SK-N-SH (cell line): ENCODE results near the gene NUDT1. TPM values are rescaled to one million over a fixed set of nuclear protein-coding genes. Genes with fewer than 3 reads are reported as not detected.

Source experiments
- CTCF ChIA-PET: fragments of 300-600, 350-600 bp; formaldehyde crosslinking; extraction: SDS; loops from one replicate; lab custom pipeline; 2021; lab: Yijun Ruan, JAX
- POLR2A ChIA-PET: fragments of 350-600 bp; sonication (Branson Sonifier 250); formaldehyde crosslinking; extraction: SDS; loops from one replicate; lab custom pipeline; 2020; ENCODE audit warnings: antibody characterized with exemption, inconsistent platforms; lab: Yijun Ruan, JAX
- DNase-seq: peaks from one replicate; pipeline ENCODE4 v3.0.0; 2012
- H2AFZ ChIP-seq: fragments of 200-600 bp; sonication (generic); 2 replicates; pipeline ENCODE4 v1.8.1; 2016; ENCODE audit warnings: antibody characterized with exemption, mild to moderate bottlenecking, low read depth
- H3F3A ChIP-seq: fragments of 200-600 bp; sonication (generic); replicated peaks from 2 replicates; pipeline ENCODE3; 2016; ENCODE audit warnings: antibody characterized with exemption, mild to moderate bottlenecking; ENCODE audit not compliant: insufficient read depth
- H3K27ac ChIP-seq, 2 experiments: fragments of 200-500 bp in 1 of 2; fragments of 200-600 bp in 1 of 2; sonication (Bioruptor generic) in 1 of 2; sonication (generic), shearing (Covaris generic) in 1 of 2; 2 replicates each; pipeline versions ENCODE4 v1.5.1 to v1.6.1; 2014 to 2016; ENCODE audit warnings: low read depth in 2 of 2, inconsistent platforms in 1 of 2, low read length in 1 of 2, mild to moderate bottlenecking in 1 of 2, mixed read lengths in 1 of 2
- H3K27me3 ChIP-seq: fragments of 200-600 bp; sonication (generic), shearing (Covaris generic); 2 replicates; pipeline ENCODE4 v1.6.1; 2016; ENCODE audit warnings: mixed run types; ENCODE audit not compliant: insufficient read depth
- H3K36me3 ChIP-seq, 2 experiments: fragments of 200-500 bp in 1 of 2; fragments of 200-600 bp in 1 of 2; sonication (Bioruptor generic) in 1 of 2; sonication (generic) in 1 of 2; replicated peaks in 1 of 2; 2 replicates each; pipeline versions ENCODE3 to v1.5.1; 2014 to 2016; ENCODE audit warnings: low read length in 1 of 2, mild to moderate bottlenecking in 1 of 2; ENCODE audit not compliant: insufficient read depth in 2 of 2, control insufficient read depth in 1 of 2
- H3K4me1 ChIP-seq, 2 experiments: fragments of 200-500 bp in 1 of 2; fragments of 200-600 bp in 1 of 2; sonication (Bioruptor generic) in 1 of 2; sonication (generic), shearing (Covaris generic) in 1 of 2; 2 replicates each; pipeline versions ENCODE4 v1.5.1 to v1.6.1; 2014 to 2016; ENCODE audit warnings: low read depth in 1 of 2, low read length in 1 of 2, mixed run types in 1 of 2; ENCODE audit not compliant: insufficient read depth in 2 of 2, control insufficient read depth in 1 of 2
- H3K4me2 ChIP-seq: fragments of 200-600 bp; sonication (generic), shearing (Covaris generic); 2 replicates; pipeline ENCODE4 v1.6.1; 2017; ENCODE audit warnings: mixed run types
- H3K4me3 ChIP-seq, 2 experiments: fragments of 200-500 bp in 1 of 2; fragments of 200-600 bp in 1 of 2; sonication (Bioruptor generic) in 1 of 2; sonication (generic), shearing (Covaris generic) in 1 of 2; 2 replicates each; pipeline versions ENCODE4 v1.5.1 to v1.8.1; 2014 to 2016; ENCODE audit warnings: low read depth in 2 of 2, inconsistent platforms in 1 of 2, low read length in 1 of 2, mild to moderate bottlenecking in 1 of 2, mixed read lengths in 1 of 2, moderate library complexity in 1 of 2
- H3K79me2 ChIP-seq: fragments of 200-600 bp; sonication (generic); 2 replicates; pipeline ENCODE4 v1.8.1; 2017; ENCODE audit warnings: mild to moderate bottlenecking; ENCODE audit not compliant: insufficient read depth
- H3K9ac ChIP-seq: fragments of 200-600 bp; sonication (generic); 2 replicates; pipeline ENCODE4 v1.6.1; 2017; ENCODE audit warnings: mixed run types
- H3K9me2 ChIP-seq: fragments of 200-600 bp; sonication (generic); 2 replicates; pipeline ENCODE4 v1.6.1; 2017; ENCODE audit warnings: mixed run types
- H3K9me3 ChIP-seq: fragments of 200-600 bp; sonication (generic); 2 replicates; pipeline ENCODE4 v1.6.1; 2017; ENCODE audit warnings: mixed run types, mild to moderate bottlenecking, moderate library complexity
- H4K20me1 ChIP-seq: fragments of 200-600 bp; sonication (generic); 2 replicates; pipeline ENCODE4 v1.6.1; 2017; ENCODE audit warnings: mild to moderate bottlenecking, mixed run types; ENCODE audit not compliant: insufficient read depth
- FOXJ3 ChIP-seq: sonication (generic); formaldehyde crosslinking; IDR thresholded peaks from 2 replicates; pipeline ENCODE4 v1.5.1; 2020; ENCODE audit warnings: mild to moderate bottlenecking, missing genetic modification reagents
- FOXM1 ChIP-seq: IDR thresholded peaks from 2 replicates; pipeline ENCODE4 v1.4.0; 2012; ENCODE audit warnings: low read depth, mild to moderate bottlenecking
- JUND ChIP-seq: IDR thresholded peaks from 2 replicates; pipeline ENCODE4 v1.4.0; 2012
- MEF2A ChIP-seq: IDR thresholded peaks from 2 replicates; pipeline ENCODE4 v1.4.0; 2012; ENCODE audit warnings: low read depth, borderline replicate concordance
- MXI1 ChIP-seq: IDR thresholded peaks from 2 replicates; pipeline ENCODE4 v1.6.1; 2012; ENCODE audit warnings: mild to moderate bottlenecking, low read depth, low read length, improper control_type of control experiment
- NRF1 ChIP-seq: IDR thresholded peaks from 2 replicates; pipeline ENCODE4 v1.6.1; 2012; ENCODE audit warnings: low read depth, mild to moderate bottlenecking, low read length
- POLR2AphosphoS5 ChIP-seq: IDR thresholded peaks from 2 replicates; pipeline ENCODE4 v1.6.1; 2012; ENCODE audit warnings: low read depth, low read length
- RAD21 ChIP-seq: IDR thresholded peaks from 2 replicates; pipeline ENCODE4 v1.6.1; 2012; ENCODE audit warnings: mild to moderate bottlenecking, low read length
- RCOR1 ChIP-seq: fragments of 150-350 bp; IDR thresholded peaks from 2 replicates; pipeline ENCODE4 v1.6.1; 2017; ENCODE audit warnings: antibody characterized with exemption, low read length
- RXRA ChIP-seq: IDR thresholded peaks from 2 replicates; pipeline ENCODE4 v1.4.0; 2012; ENCODE audit warnings: low read depth, mild to moderate bottlenecking, borderline replicate concordance
- SIN3A ChIP-seq: IDR thresholded peaks from 2 replicates; pipeline ENCODE4 v1.6.1; 2012; ENCODE audit warnings: low read depth, mild to moderate bottlenecking, low read length, moderate library complexity, borderline replicate concordance
- TAF1 ChIP-seq: IDR thresholded peaks from 2 replicates; pipeline ENCODE4 v1.6.1; 2012; ENCODE audit warnings: low read depth, mild to moderate bottlenecking, low read length, moderate library complexity, borderline replicate concordance
- TCF12 ChIP-seq: IDR thresholded peaks from 2 replicates; pipeline ENCODE4 v1.4.0; 2012
- YY1 ChIP-seq: IDR thresholded peaks from 2 replicates; pipeline ENCODE4 v1.4.0; 2012; ENCODE audit warnings: low read depth, mild to moderate bottlenecking
- WGBS: methylation state at CpG from one replicate; pipeline ENCODE4 v1.1.6; 2017; ENCODE audit warnings: low lambda C conversion rate; 5-methylcytosine and 5-hydroxymethylcytosine counted together
- polyA plus RNA-seq, 3 experiments: library from polyadenylated mRNA; depleted of rRNA; stranded (reverse); fragments of >200 nt; gene quantifications; 2 replicates each; pipeline ENCODE4 v1.2.3, GENCODE V29; 2012
- TF ChIP-seq, protein P1 (sequence below): IDR thresholded peaks from 2 replicates; pipeline ENCODE4 v1.4.0; 2012; ENCODE audit warnings: low read depth, borderline replicate concordance
- TF ChIP-seq, protein P2 (sequence below): fragments of 150-350 bp; IDR thresholded peaks from 2 replicates; pipeline ENCODE4 v1.6.1; 2017; ENCODE audit warnings: antibody characterized with exemption, low read length, low read depth, borderline replicate concordance
- TF ChIP-seq, protein P3 (sequence below): IDR thresholded peaks from 2 replicates; pipeline ENCODE4 v1.4.0; 2012; ENCODE audit warnings: low read depth, borderline replicate concordance
- TF ChIP-seq, protein P4 (sequence below): IDR thresholded peaks from 2 replicates; pipeline ENCODE4 v1.6.1; 2012; ENCODE audit warnings: mild to moderate bottlenecking, low read depth, low read length, moderate library complexity
- TF ChIP-seq, protein P5 (sequence below): IDR thresholded peaks from 2 replicates; pipeline ENCODE4 v1.4.0; 2012; ENCODE audit warnings: low read depth

Gene NUDT1
- polyA plus RNA-seq, 1 of the 3 experiments (the other 2 are of a cell fraction): 98.1 TPM

DNA sequence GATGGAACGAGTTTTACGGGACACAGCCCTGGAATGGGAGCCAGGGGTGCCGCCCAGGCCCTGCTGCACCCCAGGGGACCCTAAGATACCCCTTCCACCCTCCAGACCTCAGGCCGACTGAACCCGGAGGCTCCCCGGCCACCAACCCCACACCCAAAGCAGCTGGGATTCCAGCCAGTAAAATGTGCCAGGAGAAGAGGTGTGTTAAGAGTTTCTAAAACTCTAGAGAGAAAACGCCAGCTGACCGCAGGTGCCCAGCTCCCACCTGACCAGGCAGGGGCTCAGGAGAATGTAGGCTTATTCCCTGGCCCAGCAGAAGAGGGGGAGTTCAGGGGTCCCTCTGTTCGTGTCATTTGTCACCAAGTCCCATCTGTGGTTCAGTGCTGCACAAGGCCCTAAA lies 17.5 kb downstream of the NUDT1 start:
- no peak overlapping the region for H3K4me3 ChIP-seq
- no peaks in the 10 kb centered on the region for H3K9me3 ChIP-seq
- H3F3A ChIP-seq: no peaks in the 10 kb centered on the region
- ChIA-PET POLR2A (interaction anchor here (0.6 kb wide), 1 partner anchor 17 kb away, joined by 3 read pairs; no protein-coding TSS in a partner anchor), CTCF (interaction anchor here (1.8 to 4.0 kb wide), 2 partner anchors 11 to 88 kb away, joined by 9 to 19 read pairs; no protein-coding TSS in a partner anchor)
- no peaks in the 10 kb centered on the region for H3K9me2 ChIP-seq
- peaks cover 0 to 19% of the 10 kb centered on the region in 2 experiments for H3K36me3 ChIP-seq
- no peaks in the 10 kb centered on the region for H3K79me2 ChIP-seq
- H4K20me1 ChIP-seq: no peaks in the 10 kb centered on the region
- H3K4me1 ChIP-seq: peaks cover 0 to 8% of the 10 kb centered on the region in 2 experiments; a peak in 1 of 4 replicates
- no peaks in the 10 kb centered on the region for H3K27me3 ChIP-seq
- H3K27ac ChIP-seq: no peak overlapping the region
- 80% methylated on average over 7 of the region's 9 CpGs for WGBS
- no peak overlapping the region for H2AFZ ChIP-seq
- DNase-seq: no peak
- H3K4me2 ChIP-seq: no peak overlapping the region
- no peak overlapping the region for H3K9ac ChIP-seq
- TF ChIP-seq, protein P1, sequence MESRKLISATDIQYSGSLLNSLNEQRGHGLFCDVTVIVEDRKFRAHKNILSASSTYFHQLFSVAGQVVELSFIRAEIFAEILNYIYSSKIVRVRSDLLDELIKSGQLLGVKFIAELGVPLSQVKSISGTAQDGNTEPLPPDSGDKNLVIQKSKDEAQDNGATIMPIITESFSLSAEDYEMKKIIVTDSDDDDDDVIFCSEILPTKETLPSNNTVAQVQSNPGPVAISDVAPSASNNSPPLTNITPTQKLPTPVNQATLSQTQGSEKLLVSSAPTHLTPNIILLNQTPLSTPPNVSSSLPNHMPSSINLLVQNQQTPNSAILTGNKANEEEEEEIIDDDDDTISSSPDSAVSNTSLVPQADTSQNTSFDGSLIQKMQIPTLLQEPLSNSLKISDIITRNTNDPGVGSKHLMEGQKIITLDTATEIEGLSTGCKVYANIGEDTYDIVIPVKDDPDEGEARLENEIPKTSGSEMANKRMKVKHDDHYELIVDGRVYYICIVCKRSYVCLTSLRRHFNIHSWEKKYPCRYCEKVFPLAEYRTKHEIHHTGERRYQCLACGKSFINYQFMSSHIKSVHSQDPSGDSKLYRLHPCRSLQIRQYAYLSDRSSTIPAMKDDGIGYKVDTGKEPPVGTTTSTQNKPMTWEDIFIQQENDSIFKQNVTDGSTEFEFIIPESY: no peak
- no peak for TF ChIP-seq YY1
- TF ChIP-seq TCF12: no peak
- TF ChIP-seq, protein P2, sequence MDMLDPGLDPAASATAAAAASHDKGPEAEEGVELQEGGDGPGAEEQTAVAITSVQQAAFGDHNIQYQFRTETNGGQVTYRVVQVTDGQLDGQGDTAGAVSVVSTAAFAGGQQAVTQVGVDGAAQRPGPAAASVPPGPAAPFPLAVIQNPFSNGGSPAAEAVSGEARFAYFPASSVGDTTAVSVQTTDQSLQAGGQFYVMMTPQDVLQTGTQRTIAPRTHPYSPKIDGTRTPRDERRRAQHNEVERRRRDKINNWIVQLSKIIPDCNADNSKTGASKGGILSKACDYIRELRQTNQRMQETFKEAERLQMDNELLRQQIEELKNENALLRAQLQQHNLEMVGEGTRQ: no peak
- TF ChIP-seq FOXM1: no peak
- no peak for TF ChIP-seq FOXJ3 (CRISPR knock-in tag)
- TF ChIP-seq, protein P3, sequence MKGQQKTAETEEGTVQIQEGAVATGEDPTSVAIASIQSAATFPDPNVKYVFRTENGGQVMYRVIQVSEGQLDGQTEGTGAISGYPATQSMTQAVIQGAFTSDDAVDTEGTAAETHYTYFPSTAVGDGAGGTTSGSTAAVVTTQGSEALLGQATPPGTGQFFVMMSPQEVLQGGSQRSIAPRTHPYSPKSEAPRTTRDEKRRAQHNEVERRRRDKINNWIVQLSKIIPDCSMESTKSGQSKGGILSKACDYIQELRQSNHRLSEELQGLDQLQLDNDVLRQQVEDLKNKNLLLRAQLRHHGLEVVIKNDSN: no peak
- TF ChIP-seq, protein P4, sequence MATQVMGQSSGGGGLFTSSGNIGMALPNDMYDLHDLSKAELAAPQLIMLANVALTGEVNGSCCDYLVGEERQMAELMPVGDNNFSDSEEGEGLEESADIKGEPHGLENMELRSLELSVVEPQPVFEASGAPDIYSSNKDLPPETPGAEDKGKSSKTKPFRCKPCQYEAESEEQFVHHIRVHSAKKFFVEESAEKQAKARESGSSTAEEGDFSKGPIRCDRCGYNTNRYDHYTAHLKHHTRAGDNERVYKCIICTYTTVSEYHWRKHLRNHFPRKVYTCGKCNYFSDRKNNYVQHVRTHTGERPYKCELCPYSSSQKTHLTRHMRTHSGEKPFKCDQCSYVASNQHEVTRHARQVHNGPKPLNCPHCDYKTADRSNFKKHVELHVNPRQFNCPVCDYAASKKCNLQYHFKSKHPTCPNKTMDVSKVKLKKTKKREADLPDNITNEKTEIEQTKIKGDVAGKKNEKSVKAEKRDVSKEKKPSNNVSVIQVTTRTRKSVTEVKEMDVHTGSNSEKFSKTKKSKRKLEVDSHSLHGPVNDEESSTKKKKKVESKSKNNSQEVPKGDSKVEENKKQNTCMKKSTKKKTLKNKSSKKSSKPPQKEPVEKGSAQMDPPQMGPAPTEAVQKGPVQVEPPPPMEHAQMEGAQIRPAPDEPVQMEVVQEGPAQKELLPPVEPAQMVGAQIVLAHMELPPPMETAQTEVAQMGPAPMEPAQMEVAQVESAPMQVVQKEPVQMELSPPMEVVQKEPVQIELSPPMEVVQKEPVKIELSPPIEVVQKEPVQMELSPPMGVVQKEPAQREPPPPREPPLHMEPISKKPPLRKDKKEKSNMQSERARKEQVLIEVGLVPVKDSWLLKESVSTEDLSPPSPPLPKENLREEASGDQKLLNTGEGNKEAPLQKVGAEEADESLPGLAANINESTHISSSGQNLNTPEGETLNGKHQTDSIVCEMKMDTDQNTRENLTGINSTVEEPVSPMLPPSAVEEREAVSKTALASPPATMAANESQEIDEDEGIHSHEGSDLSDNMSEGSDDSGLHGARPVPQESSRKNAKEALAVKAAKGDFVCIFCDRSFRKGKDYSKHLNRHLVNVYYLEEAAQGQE: no peak
- no peak for TF ChIP-seq JUND
- no peak for TF ChIP-seq RAD21
- no peak for TF ChIP-seq SIN3A
- TF ChIP-seq POLR2AphosphoS5: no peak
- no peak for TF ChIP-seq MXI1
- TF ChIP-seq NRF1: no peak
- no peak for TF ChIP-seq RXRA
- TF ChIP-seq, protein P5, sequence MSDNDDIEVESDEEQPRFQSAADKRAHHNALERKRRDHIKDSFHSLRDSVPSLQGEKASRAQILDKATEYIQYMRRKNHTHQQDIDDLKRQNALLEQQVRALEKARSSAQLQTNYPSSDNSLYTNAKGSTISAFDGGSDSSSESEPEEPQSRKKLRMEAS: no peak
- no peak for TF ChIP-seq RCOR1
- TF ChIP-seq TAF1: no peak
- no peak for TF ChIP-seq MEF2A
